T-helper 1 cell (primary cell): Measurements from ENCODE around the gene NUTM2B.
"Not testable (repeated sequence)": the region's sequence is repeated elsewhere in the genome, so short reads cannot be mapped to it uniquely, and the experiment has no call there.

Experiments
- DNase-seq, 5 donors: peaks; one replicate each; pipeline ENCODE4 v3.0.0-alpha.2; 2012 to 2020

NUTM2B gene

DNA sequence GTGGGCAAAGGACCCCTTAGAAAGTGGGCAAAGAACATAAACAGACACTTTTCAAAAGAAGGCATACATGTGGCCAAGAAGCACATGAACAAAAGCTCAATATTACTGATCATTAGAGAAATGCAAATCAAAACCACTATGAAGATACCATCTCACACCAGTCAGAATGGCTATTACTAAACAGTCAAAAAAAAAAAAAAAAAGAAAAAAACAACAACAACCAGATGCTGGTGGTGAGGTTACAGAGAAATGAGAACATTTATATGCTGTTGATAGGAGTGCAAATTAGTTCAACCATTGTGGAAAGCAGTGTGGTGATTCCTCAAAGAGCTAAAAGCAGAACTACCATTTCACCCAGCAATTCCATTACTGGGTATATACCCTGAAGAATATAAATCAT is 50.6 kb downstream of the NUTM2B start:
- DNase-seq: not testable (repeated sequence)

DNA sequence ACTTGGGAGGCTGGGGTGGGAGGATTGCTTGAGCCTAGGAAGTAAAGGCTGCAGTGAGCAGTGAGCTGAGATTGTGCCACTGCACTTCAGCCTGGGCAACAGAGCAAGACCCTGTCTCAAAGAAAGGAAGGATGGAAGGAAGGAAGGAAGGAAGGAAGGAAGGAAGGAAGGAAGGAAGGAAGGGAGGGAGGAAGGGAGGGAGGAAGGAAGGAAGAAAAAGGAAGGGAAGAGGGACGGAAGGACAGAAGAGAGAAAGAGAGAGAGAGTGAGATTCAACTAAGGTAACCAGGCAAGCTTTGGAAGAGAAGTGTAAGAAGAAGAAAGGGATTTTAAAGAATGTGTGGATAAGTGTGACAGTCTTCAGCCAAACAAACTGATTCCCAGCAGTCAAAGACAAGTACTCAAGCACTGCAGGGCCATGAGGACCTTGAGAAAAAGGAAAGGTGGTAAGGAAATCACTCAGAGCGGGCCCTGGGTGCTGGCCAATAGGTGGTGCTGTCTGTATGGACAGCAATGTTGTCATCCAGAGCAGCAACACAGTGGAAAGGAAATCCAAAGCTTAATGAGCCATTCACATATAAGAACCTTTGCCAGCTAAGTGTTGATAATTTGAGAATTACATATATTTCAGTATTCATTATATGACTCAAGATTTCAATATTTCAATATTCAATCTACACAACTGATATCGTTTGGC is 55.4 kb downstream of the NUTM2B start:
- DNase-seq: peak in 1 of 5 donors; percentile 14
